Stimulated activated CD4-positive, alpha-beta T cell treated with anti-CD3 and anti-CD28 coated beads, Interleukin-15, amount 100 ng/mL, for 1 hour (primary cell): ENCODE measurements around the gene RNF186.
"Not testable (repeated sequence)": the region's sequence is repeated elsewhere in the genome, so short reads cannot be mapped to it uniquely, and the experiment has no call there.

ENCODE experiments used
- DNase-seq, 2 donors: peaks; one replicate each; pipeline ENCODE4 v3.0.0-alpha.2; 2020; ENCODE audit warnings: low read depth in 1 of 2, low spot score in 1 of 2

RNF186 gene

GRCh38 chr1:19794583-19794982 lies 20.5 kb downstream of the RNF186 start:
- DNase-seq: no peak

- DNase-seq: no peak
Observed at GRCh38 chr1:19793360-19794046, 21.6 kb downstream of the RNF186 start.

DNA sequence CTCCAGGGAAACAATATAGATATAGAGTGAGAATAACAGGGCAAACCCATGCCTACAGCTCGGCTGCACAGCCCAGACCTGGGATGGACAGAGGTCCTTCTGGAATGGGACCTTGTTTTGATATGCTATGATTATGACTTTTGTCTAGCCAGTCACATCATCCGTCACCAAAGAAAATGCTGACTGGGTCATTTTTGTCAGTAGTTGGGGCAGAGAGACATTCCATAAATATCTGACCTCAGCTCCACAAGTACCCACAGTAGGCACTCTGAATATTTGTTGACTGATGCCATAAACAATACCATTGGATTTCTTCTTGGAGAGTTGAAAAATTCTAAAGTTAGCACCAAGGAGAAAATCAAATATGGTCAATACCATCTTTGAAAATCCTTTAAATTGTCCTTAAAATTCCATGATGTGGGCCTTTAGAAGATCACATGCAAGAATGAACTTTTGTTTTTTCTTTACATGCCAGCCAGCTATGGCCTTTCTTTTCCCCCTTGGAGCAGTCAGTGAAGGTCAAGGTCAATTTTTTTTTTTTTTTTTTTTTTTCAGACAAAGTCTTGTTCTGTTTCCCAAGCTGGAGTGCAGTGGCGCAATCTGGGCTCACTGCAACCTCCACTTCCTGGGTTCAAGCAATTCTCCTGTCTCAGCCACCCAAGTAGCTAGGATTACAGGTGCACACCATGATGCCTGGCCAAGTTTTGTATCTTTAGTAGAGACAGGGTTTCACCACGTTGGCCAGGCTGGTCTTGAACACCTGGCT lies 22.7 kb downstream of the RNF186 start:
- DNase-seq: no peak

- not testable (repeated sequence) for DNase-seq
Observed at GRCh38 chr1:19790061-19790975, 24.8 kb downstream of the RNF186 start.

GRCh38 chr1:19786988-19787423 lies 28.1 kb downstream of the RNF186 start:
- DNase-seq: no peak

- no peak for DNase-seq
Observed at GRCh38 chr1:19785660-19786059, 29.4 kb downstream of the RNF186 start.

DNA sequence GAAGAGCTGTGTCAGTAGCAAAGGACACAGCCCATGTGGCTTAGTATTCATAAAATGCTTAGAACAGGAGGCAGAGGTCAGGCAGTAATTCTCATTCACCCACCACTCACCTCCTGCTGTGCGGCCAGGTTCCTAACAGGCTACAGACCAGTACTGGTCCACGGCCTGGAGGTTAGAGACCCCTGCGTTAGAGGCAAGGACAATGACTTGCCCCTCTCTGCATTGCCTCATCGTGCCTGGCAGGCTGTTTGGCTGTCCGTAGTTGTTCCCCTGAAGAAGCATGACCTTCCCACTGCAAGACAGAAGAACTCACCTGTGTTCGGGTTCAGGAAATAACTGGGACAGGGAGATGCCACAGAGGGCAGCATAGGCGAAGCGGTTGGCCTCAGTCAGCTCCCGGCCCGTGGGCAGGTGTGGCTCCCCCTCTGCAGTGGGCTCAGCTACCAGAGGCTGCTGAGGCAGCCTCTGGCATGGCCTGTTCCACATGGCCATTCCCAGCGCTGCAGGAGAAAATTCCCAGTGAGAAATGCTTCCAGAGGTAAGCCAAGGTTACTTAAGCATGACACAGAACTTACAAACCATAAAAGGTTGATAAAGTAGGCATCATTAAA lies 34.7 kb downstream of the RNF186 start:
- no peak for DNase-seq

GRCh38 chr1:19776933-19777332 lies 38.1 kb downstream of the RNF186 start:
- DNase-seq: no peak

GRCh38 chr1:19776287-19776686 lies 38.8 kb downstream of the RNF186 start:
- DNase-seq: no peak

GRCh38 chr1:19775831-19776230 lies 39.3 kb downstream of the RNF186 start:
- DNase-seq: no peak

DNA sequence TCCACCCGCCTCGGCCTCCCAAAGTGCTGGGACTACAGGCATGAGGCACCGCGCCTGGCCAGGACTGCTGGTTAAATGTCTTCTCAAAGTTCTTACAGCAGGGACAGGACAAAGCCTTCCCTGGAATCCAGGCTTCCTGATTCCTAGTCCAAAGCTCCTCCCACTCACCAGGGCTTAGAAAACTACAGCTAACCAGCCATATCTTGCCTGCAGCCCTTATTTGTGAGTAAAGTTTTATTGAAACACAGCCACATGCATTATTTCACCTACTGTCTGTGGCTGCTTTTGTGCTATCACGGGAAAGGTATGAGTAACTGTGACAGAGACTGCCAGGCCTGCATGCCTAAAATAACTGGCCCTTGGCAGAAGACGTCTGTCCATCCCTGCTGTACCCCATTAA lies 39.8 kb downstream of the RNF186 start:
- DNase-seq: no peak

DNA sequence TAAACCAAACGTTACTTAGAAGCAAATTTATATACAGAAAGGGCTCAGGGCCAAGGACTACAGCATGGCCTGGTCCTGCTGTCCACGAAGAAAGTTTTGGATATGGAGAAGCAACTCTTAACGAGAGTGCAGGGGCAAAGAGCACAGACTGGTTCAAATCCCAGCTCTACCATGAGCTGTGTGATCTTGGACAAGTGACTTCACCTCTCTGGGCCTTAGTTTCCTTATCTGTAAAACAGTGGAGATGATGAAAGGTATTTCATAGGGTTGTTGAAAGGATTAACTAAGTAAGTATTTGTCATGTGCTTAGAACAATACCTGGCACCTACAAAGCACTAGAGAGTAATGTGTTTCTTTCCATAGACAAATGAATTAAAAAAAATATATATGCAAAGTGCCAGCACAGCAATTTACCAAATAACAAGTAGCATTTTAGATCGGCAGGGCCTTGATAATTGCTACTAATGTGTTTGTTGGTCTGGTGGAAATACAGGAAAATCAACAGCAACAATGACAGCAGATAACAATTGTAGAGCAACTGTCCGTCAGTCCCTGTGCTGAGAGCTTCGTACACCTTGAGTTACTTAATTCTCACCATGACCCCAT lies 40.8 kb downstream of the RNF186 start:
- no peak for DNase-seq

GRCh38 chr1:19773485-19773884 lies 41.6 kb downstream of the RNF186 start:
- DNase-seq: no peak

GRCh38 chr1:19772053-19772452 lies 43.0 kb downstream of the RNF186 start:
- DNase-seq: no peak

- DNase-seq: no peak
Observed at GRCh38 chr1:19771350-19771749, 43.7 kb downstream of the RNF186 start.

DNA sequence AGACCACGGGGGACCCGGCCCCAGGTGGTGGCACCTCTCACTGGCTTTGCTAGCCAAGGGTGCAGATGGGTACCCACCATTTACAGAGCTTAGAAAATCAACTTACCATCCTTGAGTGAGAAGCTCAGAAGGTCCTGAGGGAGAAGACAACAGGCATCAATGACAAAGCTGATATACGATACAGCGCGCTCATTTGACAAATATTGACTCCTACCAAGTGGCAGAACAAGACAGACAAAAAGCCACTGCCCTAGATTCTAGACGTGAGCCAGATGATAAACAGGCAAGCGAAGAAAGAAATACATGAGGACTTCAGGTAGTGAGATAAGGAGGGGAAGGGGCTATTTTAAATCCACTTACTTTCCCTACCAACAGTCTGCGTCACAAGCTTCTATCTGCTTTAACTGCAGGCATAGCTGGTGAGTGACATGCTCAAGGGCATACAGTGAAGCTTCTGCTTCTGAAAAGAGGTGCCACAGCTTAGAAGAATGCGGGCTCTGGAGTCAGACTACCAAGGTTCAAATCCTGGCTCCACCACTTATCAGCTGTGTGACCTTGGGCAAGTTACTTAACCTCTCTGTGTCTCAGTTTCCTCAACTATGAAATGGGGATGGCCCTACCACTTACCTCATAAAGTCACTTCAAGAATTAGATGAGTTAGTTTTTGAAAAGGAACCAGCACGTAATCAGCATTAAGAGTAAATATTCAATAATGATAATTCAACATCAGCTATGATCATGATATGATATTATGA lies 44.5 kb downstream of the RNF186 start:
- no peak for DNase-seq

- DNase-seq: no peak
Observed at GRCh38 chr1:19769211-19769932, 45.7 kb downstream of the RNF186 start.

GRCh38 chr1:19768353-19769210 lies 46.5 kb downstream of the RNF186 start:
- no peak for DNase-seq
